GM15510 (cell line): ENCODE data around the gene FFAR2.

Experiments
- POLR2A ChIP-seq: IDR thresholded peaks from 3 replicates; pipeline ENCODE4 v1.6.1; 2011; ENCODE audit warnings: borderline replicate concordance; ENCODE audit not compliant: insufficient read length; ENCODE audit errors: extremely low read depth

Gene FFAR2

DNA sequence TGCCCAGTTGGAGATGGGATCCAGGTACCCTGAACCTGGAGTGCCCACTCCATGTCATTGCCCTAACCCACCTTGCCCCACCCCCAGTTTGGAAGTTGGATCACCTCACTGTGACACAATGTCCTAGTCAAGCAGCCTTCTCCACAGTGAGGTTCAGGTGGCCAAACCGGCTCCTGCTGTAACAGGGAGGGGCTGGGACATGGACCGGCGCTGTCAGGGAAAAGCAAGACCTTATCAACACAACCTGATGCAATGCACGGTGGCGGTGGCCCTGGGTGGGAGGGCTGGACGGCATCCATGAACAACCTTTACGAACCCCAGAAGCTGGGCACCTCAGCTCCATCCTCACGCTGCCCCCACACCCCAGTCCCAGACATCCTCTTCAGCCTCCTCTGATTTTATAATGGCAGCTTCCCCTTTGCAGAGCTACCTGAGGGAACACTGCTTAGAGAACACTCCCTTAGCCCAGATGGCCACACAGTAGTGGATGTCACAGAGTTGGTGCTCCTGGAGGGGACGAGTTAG, 43.8 kb downstream of the FFAR2 start:
- TF ChIP-seq POLR2A = no peak

DNA sequence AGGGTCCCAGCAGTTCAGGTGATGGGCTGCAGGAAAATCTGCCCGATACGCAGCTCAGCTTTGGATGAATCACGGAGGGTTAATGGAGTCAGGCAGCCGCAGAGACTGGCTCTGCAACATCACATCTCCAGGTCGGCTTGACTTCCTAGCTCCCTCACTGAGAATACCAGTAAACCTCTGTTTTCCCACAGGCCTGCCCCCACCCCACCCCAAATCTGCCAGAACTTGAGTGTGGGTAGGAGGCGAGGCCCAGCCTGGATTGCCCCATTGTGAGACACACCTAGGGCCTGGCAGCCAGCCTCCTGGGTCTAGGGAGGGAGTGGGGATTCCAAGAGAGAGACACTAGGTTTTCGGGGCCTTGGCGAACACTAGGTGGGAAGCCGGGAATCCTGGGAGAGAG, 45.9 kb downstream of the FFAR2 start:
- no peak for TF ChIP-seq POLR2A

DNA sequence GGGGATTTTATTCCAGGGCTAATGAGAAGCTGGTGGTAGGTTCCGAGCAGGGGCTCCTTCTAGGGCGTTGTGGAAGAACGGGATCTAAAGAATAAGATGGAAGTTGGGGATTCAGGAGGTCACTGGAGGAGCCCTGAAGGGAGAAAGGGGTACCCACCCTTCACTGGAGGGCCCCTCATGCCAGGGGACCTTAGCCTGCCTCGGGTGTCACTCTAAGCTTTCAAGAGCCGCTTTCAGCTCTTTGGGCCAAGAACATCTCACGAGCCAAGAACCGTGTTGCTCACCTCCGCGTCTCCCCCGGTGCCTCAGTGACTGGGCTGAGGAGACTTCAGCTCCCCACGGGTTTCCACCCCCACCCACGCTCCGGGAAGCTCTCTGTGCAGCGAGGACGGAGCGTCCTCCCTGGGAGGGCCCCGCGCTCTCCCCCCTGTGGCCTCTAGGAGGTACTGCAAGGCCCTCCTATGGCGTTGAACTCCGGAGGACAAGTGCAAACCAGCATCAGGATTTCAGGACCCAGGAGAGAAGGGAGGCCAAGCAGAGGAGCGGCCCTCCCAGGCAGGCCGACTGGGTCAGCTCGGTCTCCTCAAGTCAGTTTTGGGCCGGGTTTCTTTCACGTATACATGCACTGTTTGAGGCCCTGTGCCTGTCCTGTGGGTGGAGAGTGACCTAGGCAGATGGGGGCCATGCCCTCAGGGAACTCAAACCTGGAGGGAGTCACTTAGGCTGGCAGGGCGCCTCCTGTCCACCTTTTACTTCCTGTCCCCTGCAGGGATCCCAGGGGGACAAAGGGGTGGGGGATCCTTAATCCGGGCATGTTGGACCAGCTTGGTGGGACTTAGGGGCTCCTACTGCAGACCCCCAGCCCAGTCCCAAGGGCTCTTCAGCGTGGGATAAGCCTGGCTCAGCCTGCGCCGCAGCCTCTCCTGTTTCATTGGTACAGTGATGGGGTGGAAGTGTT, 47.3 kb downstream of the FFAR2 start:
- TF ChIP-seq POLR2A = no peak

DNA sequence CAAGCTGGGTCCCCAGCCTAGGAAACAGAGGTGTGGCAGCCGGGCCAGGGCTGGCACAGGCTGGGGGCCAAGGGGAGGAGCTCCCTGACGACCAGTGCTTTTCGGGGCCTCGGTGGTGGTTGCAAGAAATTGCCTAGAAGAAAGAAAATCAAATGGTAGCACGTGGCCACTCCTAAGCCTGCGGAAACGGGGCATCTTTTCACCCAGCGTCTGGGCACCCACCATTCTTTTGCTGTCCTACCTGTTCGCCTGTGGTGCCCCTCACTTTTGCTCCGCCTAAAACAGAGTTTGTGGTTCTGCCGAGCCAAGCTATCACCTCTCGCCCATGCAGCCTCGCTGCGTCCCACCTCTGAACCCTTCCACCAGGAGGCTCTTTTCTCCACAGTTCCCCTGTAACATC, 49.3 kb downstream of the FFAR2 start:
- no peak for TF ChIP-seq POLR2A

DNA sequence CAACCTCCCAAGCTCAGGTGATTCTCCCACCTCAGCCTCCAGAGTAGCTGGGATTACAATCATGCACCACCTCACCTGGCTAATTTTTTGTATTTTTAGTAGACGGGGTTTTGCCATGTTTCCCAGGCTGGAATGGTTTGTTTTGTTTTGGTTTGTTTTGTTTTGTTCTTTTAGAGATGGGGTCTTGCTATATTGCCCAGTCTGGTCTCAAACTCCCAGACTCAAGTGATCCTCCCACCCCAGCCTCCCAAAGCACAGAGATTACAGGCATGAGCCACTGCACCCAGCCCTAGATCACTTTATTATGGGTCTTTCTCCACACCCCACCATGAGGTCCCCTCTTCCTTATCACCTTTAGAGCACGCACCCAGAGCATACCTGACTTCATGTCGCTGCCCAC, 50.2 kb downstream of the FFAR2 start:
- TF ChIP-seq POLR2A = no peak

DNA sequence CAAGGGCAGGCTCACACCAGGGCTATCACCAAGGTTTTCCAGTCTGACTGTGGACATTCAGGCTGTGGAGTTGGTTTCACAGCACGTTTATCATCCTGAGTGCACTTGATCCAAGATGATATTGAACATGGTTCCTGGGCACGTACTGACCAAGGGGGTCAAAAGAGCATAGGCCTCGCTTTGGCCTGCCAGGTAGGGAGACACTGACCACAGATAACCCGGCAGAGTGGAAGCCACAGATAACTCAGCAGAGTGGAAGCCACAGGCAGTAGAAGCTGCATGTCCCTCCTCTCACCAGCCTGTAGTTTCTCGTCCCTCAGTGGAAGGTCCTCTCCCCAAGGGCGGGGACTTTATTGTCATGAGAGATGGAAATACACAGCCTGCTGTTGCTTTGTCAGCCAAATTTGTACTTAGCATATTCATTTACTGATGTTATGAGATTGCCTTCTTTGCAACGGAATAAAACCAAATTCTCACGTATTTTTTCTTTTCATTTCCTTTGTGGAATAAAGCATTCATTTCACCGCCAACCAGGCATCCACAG, 51.0 kb downstream of the FFAR2 start:
- TF ChIP-seq POLR2A = no peak

DNA sequence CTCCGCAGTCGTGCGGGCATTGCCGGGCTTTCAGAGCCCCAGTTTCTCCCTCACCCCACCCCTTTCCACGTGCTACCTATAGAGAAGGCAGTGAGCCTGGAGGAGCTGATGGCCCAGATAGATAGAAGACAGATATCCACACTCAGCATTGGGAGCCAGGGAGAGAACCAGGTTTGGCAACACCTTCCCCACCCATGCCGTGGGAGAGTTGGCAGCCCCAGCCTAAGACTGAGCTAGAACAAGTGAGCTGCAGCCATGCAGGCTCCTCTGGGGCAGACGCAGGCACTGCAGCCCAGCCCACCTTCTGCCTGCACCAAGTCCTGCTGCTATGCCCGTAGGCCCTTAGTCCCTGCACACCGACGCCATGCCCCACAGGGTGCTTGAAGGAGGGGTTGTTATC, 52.6 kb downstream of the FFAR2 start:
- no peak for TF ChIP-seq POLR2A
